Muscle layer of duodenum (tissue), 2 donors: ENCODE results near the gene PCSK5.

Experiments
- H3K27ac ChIP-seq: one replicate; pipeline ENCODE4 v1.7.0; 2013; ENCODE audit warnings: mild to moderate bottlenecking, low read length
- H3K27me3 ChIP-seq: one replicate; pipeline ENCODE4 v1.7.0; 2013; ENCODE audit warnings: low read depth, mild to moderate bottlenecking, control low read depth, low read length
- H3K36me3 ChIP-seq, 2 donors: one replicate each; pipeline ENCODE4 v1.7.0; 2013; ENCODE audit warnings: low read length in 2 of 2, control low read depth in 1 of 2, mild to moderate bottlenecking in 1 of 2; ENCODE audit not compliant: insufficient read depth in 2 of 2, control insufficient read depth in 1 of 2
- H3K4me1 ChIP-seq, 2 donors: one replicate each; pipeline ENCODE4 v1.7.0; 2013; ENCODE audit warnings: low read length in 2 of 2, mild to moderate bottlenecking in 2 of 2, control low read depth in 1 of 2, moderate library complexity in 1 of 2; ENCODE audit not compliant: insufficient read depth in 2 of 2, control insufficient read depth in 1 of 2
- H3K4me3 ChIP-seq, 2 donors: one replicate each; pipeline ENCODE4 v1.7.0; 2013; ENCODE audit warnings: low read length in 2 of 2, low read depth in 1 of 2, mild to moderate bottlenecking in 1 of 2
- H3K9me3 ChIP-seq, 2 donors: one replicate each; pipeline ENCODE4 v1.7.0; 2013; ENCODE audit warnings: low read length in 2 of 2, control low read depth in 1 of 2, mild to moderate bottlenecking in 1 of 2; ENCODE audit not compliant: control insufficient read depth in 1 of 2
- donor health status: healthy.

PCSK5 gene

GRCh38 chr9:76153339-76153738, 262.9 kb downstream of the PCSK5 start:
- Histone ChIP-seq H3K4me1 (no peaks in the 10 kb centered on the region), H3K4me3 (no peak overlapping the region), H3K27ac (no peak overlapping the region), H3K27me3 (no peaks in the 10 kb centered on the region), H3K36me3 (no peaks in the 10 kb centered on the region), H3K9me3 (no peaks in the 10 kb centered on the region)

GRCh38 chr9:76153902-76154629, 263.6 kb downstream of the PCSK5 start:
- H3K27me3 ChIP-seq = no peaks in the 10 kb centered on the region
- H3K4me3 ChIP-seq = no peak overlapping the region
- H3K4me1 ChIP-seq = no peaks in the 10 kb centered on the region
- H3K27ac ChIP-seq = no peak overlapping the region
- H3K36me3 ChIP-seq = peaks cover 0 to 5% of the 10 kb centered on the region in 2 donors
- no peaks in the 10 kb centered on the region for H3K9me3 ChIP-seq

GRCh38 chr9:76155361-76155760, 264.9 kb downstream of the PCSK5 start:
- Histone ChIP-seq H3K9me3 (no peaks in the 10 kb centered on the region), H3K27ac (no peak overlapping the region), H3K27me3 (no peaks in the 10 kb centered on the region), H3K4me1 (no peaks in the 10 kb centered on the region), H3K36me3 (peaks cover 4 to 9% of the 10 kb centered on the region in 2 donors), H3K4me3 (no peak overlapping the region)

GRCh38 chr9:76158713-76159112, 268.2 kb downstream of the PCSK5 start:
- no peaks in the 10 kb centered on the region for H3K9me3 ChIP-seq
- H3K4me1 ChIP-seq = peaks cover 0 to 28% of the 10 kb centered on the region in 2 donors
- H3K36me3 ChIP-seq = peaks cover 6 to 9% of the 10 kb centered on the region in 2 donors
- H3K27me3 ChIP-seq = no peaks in the 10 kb centered on the region
- H3K27ac ChIP-seq = no peak overlapping the region
- H3K4me3 ChIP-seq = no peak overlapping the region

GRCh38 chr9:76159293-76159926, 268.9 kb downstream of the PCSK5 start:
- Histone ChIP-seq H3K36me3 (peaks cover 6 to 9% of the 10 kb centered on the region in 2 donors), H3K4me3 (no peak overlapping the region)

GRCh38 chr9:76161106-76161505, 270.6 kb downstream of the PCSK5 start:
- H3K4me3 ChIP-seq = peak overlapping the region; percentile 19 to 33

More at GRCh38 chr9:76159293-76159926, 268.9 kb downstream of the PCSK5 start:
- Histone ChIP-seq H3K27ac (no peak overlapping the region), H3K9me3 (no peaks in the 10 kb centered on the region), H3K27me3 (no peaks in the 10 kb centered on the region), H3K4me1 (peaks cover 0 to 28% of the 10 kb centered on the region in 2 donors)

GRCh38 chr9:76161541-76161940, 271.1 kb downstream of the PCSK5 start:
- no peaks in the 10 kb centered on the region for H3K9me3 ChIP-seq
- peak overlapping the region; percentile 25 for H3K27ac ChIP-seq
- peak overlapping the region; percentile 19 to 33 for H3K4me3 ChIP-seq
- no peaks in the 10 kb centered on the region for H3K27me3 ChIP-seq
- peaks cover 9 to 15% of the 10 kb centered on the region in 2 donors for H3K36me3 ChIP-seq
- peaks cover 0 to 28% of the 10 kb centered on the region in 2 donors for H3K4me1 ChIP-seq

More at GRCh38 chr9:76161106-76161505, 270.6 kb downstream of the PCSK5 start:
- peak overlapping the region; percentile 25 for H3K27ac ChIP-seq
- H3K27me3 ChIP-seq = no peaks in the 10 kb centered on the region
- H3K9me3 ChIP-seq = no peaks in the 10 kb centered on the region
- H3K36me3 ChIP-seq = peaks cover 9 to 15% of the 10 kb centered on the region in 2 donors
- peaks cover 0 to 28% of the 10 kb centered on the region in 2 donors for H3K4me1 ChIP-seq

GRCh38 chr9:76162086-76162730, 271.7 kb downstream of the PCSK5 start:
- H3K36me3 ChIP-seq = peaks cover 9 to 15% of the 10 kb centered on the region in 2 donors
- H3K4me3 ChIP-seq = peak overlapping the region in 1 of 2 donors; percentile 33
- no peaks in the 10 kb centered on the region for H3K9me3 ChIP-seq
- H3K4me1 ChIP-seq = peaks cover 0 to 28% of the 10 kb centered on the region in 2 donors
- no peaks in the 10 kb centered on the region for H3K27me3 ChIP-seq
- H3K27ac ChIP-seq = peak overlapping the region; percentile 25

GRCh38 chr9:76162751-76163500, 272.5 kb downstream of the PCSK5 start:
- no peak overlapping the region for H3K27ac ChIP-seq
- no peak overlapping the region for H3K4me3 ChIP-seq
- H3K4me1 ChIP-seq = peaks cover 0 to 28% of the 10 kb centered on the region in 2 donors
- no peaks in the 10 kb centered on the region for H3K9me3 ChIP-seq
- H3K27me3 ChIP-seq = no peaks in the 10 kb centered on the region
- peaks cover 9 to 15% of the 10 kb centered on the region in 2 donors for H3K36me3 ChIP-seq

GRCh38 chr9:76166526-76166925, 276.1 kb downstream of the PCSK5 start:
- Histone ChIP-seq H3K4me1 (peaks cover 0 to 18% of the 10 kb centered on the region in 2 donors), H3K27me3 (no peaks in the 10 kb centered on the region), H3K36me3 (peaks cover 20 to 33% of the 10 kb centered on the region in 2 donors), H3K27ac (no peak overlapping the region), H3K9me3 (no peaks in the 10 kb centered on the region), H3K4me3 (no peak overlapping the region)

- H3K27me3 ChIP-seq = no peaks in the 10 kb centered on the region
- H3K36me3 ChIP-seq = peaks cover 6 to 11% of the 10 kb centered on the region in 2 donors
- H3K9me3 ChIP-seq = no peaks in the 10 kb centered on the region
- no peak overlapping the region for H3K27ac ChIP-seq
- H3K4me1 ChIP-seq = no peaks in the 10 kb centered on the region
- no peak overlapping the region for H3K4me3 ChIP-seq
Measured at GRCh38 chr9:76176171-76176570, 285.7 kb downstream of the PCSK5 start.
